GM21367 (cell line): ENCODE data around the gene PSMB9.

Source experiments
- ATAC-seq: cut with Tn5 transposase; IDR thresholded peaks from one replicate; pipeline ENCODE4 v1.9.1; 2021; ENCODE audit not compliant: unreplicated experiment

Gene PSMB9

DNA sequence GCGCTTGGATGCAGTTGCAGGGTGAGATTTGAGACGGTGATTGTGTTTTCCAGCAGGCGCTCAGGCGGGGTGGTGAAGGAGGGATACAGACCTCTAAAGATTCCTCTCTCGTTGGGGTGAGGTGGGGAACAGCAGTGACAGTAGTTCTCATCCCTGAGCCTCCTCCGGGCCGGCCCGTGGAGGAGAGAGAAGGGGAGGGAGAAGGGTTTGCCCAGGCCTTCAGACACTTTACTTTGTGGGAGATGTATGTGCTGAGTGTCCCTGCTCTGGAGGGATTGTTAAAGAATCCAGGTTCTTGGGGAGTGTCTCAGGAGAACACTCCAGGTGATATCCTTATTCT is 41.0 kb downstream of the PSMB9 start:
- no peak for ATAC-seq

DNA sequence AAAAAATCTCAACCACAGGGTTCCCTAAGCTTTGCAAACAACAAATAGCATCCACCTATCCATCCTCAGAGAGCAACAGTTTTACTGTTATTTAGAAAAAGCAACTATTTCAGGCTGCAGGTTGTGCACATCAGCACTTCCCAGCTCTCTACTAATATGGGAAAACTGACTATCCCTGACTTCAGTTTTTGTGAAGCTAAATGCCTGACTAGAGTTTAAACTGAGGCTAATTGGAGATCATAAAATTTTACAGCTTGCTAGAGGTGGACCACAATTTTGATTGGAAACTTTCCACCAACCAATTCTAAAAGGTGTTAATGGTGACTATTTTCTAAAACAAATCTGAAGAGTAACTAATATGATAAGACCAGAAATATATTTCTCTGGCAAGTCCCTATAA is 50.0 kb downstream of the PSMB9 start:
- no peak for ATAC-seq

DNA sequence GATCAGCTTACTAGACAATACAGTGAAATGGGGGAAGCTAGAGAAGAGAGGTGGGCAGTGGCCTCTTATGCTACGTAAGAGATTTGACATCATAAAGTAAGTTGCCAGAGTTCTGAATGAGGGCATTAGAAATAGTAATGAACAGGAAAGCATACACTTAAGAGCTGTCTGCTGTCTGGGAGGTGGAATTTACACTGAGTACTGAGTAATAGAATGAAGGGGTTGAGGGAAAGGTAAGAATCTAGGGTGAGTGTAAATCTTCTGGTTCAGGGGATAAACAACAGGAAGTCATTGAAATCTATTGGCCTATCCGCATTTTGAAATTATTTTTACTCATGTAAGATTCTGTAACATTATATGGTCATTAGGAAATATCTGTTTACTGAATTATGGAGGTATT is 51.1 kb downstream of the PSMB9 start:
- ATAC-seq: no peak

DNA sequence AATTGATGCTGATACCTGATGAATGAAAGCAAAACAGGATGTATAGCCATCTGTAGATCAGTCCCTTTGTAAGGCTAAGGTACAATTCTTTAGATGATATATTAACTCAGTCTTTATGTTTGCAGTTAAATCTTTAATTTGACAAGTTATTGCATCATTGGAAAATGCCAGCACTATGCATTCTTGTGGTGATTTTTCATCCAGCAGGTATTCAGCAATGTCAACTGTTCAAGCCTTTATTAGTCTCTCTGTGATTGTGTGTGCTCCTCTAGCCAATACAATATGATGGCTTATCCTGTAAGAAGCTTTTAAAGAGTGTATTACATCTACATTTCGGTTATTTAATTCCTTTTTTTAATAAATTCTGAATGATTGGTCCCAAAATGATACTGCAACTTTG is 52.5 kb downstream of the PSMB9 start:
- ATAC-seq: no peak

DNA sequence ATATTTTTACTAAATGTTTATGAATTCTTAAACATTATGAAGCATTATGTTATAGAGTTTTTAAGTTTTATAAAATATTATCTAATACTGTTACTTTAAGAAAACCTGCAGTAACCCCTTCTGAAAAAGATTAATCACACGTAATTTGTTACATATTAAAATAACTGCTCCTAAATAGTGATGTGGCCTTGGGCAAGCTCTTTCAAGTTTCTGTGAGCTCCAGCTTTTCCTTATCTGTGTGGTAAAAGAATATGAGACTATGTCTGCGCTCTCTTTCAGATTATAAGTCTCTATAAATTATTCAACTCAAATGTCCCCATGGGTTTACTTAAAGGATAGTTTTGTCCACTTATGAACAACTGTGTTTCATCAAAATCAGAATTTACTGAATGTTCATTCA is 54.9 kb downstream of the PSMB9 start:
- no peak for ATAC-seq
